ENCODE data around the gene KLK5.
A peak's percentile ranks its signal among the peaks of the same experiment; 100 is the strongest.
"Not testable (repeated sequence)": the region's sequence is repeated elsewhere in the genome, so short reads cannot be mapped to it uniquely, and the experiment has no call there.

The KLK5 gene

DNA sequence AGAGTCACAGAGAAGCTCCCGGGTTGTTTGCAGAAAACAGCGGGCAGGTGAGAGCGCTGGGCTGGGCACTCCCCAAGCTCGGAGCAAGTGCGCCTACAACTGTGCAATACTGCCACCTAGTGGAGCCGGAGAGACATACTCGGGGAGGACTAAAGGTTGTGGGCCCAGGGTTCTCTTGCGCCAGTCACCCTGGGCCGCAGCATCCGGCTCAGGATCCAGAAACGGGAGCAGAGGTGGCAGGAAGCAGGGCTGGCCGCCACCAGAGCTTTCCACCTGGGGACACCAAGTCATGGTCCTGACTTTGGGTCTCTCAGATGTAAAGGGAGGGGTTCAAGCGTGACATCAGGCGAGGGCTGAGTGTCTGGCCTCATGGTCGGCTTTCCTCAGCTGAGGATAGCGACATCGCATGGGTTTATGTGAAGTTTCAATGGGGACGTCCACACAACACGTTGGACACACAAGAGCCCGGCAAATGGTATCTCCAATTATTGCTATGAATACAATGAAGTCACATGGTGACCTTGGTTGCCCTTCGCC, 30.5 kb downstream of the KLK5 start:
- DNase-seq (ENCODE audit: low read depth in 3 of 3) = peak; percentile 68 to 72 (median 70)

DNA sequence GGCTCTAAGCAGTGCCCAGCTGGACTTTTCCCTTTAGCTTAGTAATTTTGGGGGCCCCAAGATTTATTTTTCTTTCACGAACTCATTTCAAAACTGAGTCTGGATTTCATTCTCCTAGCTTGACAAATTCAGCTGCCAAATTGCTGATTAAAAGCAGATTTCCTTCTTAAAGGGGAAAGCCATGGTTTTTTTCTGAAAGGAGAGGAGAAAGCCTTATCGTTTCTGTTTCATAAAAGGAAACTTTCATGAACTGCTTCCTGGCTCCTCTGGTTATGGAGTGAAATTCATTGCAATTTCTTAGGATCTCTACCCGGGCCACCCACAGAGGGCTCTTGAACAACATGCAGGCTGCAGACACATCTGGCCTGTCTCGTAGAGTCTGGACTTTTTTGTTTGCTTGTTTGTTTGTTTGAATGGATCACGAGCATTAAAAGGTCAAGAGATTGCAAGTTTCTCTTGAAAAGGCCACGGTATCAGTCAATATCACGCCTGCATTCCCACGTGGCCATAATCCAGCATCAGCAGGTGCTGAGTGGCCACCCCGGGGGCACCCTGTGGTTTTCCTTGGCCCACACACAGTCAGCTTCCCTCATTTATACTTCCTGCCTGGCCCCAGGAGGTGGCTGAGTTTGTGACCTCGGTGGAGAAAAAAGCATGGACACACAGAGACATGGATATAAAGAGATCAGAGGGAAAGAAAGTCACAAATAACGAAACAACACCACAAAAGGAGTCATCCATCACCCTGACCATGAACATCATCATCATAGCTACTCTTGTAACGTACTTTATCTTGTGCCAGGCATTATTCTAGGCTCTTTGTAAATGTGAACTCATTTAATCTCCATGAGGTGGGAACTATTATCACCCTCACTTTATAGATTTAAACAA, 31.2 kb downstream of the KLK5 start:
- DNase-seq (ENCODE audit: low read depth in 3 of 3) = no peak

DNA sequence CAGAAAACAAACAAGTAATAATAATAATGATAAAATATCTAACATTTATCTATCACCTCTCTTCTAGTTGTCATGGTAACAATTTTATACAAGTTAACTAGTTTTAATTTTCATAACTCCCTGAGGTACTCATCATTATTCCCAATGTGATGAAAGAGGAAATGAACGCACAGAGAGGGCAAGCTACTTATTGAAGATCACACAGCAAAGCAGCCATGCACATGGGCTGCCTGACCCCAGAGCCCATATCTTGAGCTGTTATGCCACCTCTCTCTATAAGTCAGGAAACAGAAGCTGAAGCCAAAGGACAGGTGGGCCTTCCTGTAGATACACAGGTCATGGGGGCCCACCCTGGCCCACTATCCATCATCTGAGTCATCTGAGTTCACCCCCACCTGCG, 36.8 kb downstream of the KLK5 start:
- no peak for DNase-seq (ENCODE audit: low read depth in 3 of 3)

DNA sequence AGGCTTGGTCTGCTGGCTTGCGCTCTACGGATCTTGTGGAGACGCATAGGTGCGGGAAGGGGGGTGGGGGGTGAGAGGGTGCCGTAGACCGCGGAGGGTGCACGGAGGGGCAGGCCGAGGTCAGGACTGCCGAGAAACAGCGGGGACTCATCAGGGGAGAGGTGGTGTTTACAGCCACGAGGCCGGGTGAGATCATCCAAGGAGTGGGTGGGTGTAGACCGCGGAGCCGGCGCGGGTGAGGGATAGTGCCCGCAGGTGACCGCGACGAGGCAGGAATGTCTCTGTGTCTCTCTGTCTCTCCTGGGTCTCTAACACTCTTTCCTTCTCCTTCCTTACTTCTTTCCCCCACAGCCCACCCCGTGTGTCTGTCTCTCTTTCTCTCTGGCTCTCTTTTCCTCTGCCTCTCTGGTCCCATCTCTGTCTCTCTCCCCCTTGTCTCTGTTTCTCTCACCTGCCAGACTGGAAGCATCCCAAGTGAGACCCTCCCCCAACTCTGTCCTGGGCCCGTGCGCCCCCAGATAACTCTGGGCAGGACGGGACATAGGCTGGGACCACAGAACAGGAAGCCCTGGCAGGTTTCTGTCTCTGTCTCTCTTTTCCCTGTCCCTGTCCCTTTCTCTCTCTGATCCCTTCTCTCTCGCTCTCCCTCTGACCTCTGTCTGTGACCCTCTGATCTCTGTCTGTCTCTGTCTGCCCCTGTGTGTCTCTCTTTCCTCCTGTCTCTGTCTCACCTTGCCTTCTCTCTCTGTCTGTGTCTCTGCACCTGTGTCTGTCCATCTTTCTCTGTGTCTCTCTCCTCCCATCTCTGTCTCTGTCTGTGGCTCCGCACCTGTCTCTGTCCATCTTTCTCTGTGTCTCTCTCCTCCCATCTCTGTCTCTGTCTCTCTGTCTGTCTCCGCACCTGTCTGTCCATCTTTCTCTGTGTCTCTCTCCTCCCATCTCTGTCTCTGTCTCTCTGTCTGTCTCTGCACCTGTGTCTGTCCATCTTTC, 39.8 kb downstream of the KLK5 start:
- peak in 1 of 3 experiments; percentile 18 for DNase-seq (ENCODE audit: low read depth in 3 of 3)

DNA sequence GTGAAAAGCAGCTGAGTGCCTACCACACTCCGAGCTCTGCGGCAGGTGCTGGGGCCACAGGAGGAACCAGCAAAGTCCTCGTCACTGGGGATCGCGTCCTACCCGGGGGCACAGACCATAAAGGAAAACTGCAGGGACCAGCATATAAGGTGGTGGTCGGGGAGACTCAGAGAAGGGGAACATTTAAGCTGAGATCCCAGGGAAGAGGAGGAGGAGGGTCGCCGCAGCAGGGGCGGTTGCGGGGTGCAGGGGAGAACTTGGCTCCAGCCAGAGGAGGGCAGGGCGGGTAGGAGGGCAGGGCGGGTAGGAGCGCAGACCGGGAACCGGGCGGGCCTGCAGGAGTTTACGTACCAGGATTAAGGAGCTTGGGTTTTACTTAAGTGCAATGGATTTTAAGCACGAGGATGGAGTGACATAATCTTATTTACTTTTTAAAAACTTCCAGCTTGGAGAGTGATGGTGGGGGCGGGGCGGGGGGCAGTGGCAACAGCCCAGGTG, 40.7 kb downstream of the KLK5 start:
- DNase-seq (ENCODE audit: low read depth in 3 of 3) = no peak

DNA sequence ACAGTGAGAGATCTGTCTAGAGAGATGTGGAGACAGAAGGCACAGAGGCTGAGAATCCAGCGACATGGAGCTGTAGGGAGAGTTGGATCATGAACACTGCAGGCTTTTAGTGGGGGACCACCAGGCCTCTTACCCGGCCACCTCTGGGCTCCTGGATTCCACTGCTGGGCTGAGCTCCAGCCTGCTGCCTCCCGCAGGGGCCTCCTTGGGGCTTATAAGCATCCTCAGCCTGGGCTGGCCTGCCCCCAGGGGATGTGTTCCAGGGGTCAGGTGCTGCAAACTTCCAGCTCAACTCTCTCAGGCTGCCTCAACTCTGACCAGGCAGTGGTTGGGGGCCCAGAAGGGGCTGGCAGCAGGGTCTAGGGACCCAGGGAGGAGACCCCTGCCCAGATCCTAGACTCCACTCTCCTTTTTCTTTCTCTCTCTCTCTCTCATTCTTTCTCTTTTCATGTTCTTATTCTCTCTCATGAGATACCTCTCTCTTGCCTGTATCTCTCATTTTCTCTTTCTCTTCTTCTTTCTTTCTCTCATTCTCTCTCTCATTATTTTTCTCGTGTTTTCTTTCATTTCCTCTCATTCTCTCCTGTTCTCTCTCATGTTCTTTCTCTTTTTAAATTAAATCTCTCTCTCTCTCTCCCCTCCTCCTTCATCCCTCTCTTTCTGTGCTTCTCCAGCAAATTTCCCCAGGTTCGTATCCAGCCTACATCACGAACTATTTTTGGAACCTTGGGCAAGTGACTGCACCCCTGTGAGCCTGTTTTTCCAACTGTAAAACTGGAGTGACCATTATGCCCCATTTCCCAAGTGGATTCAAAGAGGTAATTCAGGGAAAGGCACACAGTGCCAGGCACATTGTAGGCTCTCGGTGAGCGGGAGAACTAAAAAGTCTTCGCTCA, 41.4 kb downstream of the KLK5 start, which contains the start of gene KLK4:
KLK4 (minus strand) TSS at position 190 of the 896 bp plus-strand sequence. CDS start 657 bp downstream, outside the sequence.
- no peak for DNase-seq (ENCODE audit: low read depth in 3 of 3)

DNA sequence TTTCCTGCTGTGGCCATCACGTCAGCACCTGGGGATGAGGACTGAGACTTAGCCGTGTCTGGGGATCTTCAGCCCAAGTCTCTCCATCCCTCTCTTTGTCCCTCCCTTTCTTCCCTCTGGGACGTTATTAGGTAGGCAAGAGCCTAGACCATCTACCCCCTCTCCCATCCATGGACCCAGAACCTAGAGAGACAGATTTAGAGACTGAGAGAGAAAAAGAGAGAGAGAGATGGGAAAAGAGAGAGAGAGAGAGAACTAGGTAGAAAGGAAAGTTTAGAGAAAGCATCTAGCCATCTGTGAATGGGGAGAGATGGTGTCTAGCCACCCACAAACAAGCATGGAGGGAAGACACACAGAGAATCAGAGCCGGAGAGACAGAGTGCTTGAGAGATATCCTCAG, 42.1 kb downstream of the KLK5 start:
- DNase-seq (ENCODE audit: low read depth in 3 of 3) = no peak

DNA sequence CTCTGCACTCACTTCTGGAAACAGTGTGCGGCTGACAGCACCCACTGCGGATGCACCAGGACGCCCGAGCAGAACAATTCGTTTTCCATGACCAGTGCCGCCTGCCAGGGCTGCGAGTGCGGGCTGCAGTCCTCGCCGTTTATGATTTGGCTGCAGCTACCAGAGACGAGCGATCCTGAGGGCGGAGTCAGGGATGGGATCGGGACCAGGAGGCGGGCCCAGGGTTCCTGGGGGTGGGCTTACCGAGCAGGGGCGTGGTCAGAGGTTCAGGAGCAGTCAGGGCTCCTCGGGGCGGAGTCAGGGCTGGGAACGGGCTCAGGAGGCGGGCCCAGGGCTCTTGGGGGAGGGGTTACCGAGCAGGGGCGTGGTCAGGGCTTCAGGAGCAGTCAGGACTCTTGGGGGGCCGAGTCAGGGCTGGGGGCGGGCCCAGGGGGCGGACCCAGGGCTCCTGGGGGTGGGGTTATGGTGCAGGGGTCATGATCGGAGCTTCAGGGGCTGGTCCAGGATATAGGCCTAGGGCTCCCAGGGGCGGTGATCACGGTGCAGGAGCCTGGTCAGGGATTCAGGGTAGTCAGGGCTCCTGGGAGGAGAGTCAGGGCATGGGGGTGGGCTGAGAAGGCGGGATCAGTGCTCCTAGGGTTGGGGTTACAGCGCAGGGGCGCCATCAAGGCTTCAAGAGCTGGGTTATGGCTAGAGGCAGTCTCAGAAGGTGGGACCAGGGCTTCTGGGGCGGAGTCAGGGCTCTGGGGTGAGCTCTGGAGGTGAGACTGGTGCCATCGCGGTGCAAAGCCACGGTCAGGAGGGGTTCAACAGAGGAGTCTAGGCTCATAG, 43.4 kb downstream of the KLK5 start:
- peak in 1 of 3 experiments; percentile 51 for DNase-seq (ENCODE audit: low read depth in 3 of 3)

DNA sequence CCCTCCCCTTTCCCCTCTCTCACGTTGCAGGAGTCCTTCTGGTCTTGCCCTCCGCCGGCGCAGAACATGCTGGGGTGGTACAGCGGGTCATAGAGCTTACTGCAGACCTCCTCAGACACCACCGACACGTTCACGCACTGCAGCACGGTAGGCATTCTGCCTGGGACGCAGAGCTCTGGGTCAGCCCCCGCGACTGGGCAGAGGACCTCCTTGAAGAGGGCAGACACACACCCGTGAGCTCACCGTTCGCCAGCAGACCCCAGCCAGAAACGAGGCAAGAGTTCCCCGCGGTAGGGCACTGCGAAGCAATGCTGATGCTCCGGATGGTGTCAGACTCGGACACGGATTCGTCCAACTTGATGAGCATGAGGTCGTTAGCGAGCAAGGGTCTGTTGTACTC, 44.5 kb downstream of the KLK5 start:
- DNase-seq (ENCODE audit: low read depth in 3 of 3) = no peak

DNA sequence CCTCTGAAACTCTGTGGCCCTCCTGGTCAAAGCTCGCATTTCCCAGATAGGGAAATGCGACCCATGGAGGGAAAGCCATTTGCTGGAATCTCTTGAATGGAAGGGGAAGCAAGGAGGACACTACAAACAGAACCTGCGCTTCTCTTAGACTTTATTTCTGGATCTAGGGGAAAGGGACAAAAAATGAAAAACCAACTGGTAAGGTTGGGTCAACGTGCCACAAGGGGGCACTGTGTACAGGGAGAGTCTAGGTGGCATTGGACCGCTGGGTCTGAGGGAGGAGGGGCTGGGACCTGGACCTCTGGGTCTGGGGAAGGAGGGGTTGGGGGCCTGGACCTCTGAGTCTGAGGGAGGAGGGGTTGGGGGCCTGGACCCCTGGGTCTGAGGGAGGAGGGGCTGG, 46.6 kb downstream of the KLK5 start:
- peak in 1 of 3 experiments; percentile 31 for DNase-seq (ENCODE audit: low read depth in 3 of 3)

DNA sequence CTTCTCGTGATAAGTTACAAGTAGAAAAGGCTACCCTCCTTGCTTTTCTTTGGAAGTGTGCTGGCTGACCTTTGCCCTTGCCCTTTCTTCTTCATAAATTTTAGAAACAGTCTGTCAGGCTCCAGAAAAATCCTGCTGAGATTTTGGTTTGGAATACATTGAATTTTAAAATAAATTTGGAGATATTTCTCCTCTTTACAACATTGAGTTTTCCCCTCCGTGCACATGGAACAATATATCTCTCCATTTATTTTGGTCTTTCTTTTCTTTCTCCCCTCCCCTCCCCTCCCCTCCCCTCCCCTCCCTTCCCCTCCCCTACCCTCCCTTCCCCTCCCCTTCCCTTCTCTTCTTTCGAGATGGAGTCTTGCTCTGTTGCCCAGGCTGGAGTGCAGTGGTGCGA, 50.2 kb downstream of the KLK5 start:
- no peak for DNase-seq (ENCODE audit: low read depth in 3 of 3)

DNA sequence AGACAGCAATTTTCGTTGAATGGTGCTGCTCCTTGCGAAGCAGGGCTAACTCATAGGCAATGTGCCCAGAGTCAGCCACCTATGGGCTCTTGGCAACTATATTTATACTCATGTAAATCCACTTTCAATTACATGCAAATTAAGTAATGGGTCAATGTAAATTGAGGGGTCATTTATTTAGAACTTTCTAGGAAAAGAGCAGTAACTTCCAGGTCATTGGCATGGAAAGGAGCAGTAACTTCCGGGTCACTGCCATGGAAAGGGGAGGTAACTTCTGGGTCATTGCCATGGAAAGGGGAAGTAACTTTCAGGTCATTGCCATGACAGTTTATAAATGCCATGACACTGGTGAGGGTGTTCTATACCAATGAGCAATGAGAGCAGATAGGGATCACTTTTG, 53.3 kb downstream of the KLK5 start:
- DNase-seq (ENCODE audit: low read depth in 3 of 3) = no peak

DNA sequence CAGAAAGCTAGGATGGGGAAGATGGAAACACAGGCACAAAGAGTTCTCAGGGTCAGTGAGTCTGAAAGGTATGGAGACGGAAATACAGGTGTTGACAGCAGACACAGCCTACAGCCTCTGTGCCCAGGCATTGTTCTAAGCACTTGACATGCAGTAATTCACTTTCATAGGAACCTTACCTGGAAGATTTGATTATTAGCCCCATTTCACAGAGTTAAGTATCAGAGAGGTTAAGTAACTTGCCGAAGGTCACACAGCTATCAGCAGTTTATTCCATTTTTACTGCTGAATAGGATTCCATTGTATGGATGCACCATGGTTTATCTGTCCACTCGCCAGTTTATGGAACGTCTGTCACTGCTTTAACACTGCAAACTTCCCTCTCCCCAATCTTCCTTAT, 54.8 kb downstream of the KLK5 start:
- no peak for DNase-seq (ENCODE audit: low read depth in 3 of 3)

DNA sequence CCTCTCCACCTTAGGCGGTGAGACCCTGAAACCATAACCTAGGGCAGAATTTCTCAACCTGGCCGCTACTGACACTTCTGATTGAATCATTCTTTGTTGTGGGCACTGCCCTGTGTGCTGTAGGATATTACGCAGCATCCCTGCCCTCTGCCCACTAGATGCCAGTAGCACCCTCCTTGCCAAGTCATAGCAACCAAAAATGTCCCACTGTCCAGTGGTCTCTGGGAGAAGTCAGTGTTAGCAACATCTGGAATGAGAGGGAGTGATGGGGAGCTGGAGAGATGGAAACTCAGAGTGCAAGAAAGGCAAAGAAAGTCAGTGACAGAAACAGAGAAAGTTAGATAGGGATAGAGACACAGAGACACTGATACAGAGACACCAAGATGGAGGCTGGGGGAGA, 55.2 kb downstream of the KLK5 start:
- no peak for DNase-seq (ENCODE audit: low read depth in 3 of 3)

DNA sequence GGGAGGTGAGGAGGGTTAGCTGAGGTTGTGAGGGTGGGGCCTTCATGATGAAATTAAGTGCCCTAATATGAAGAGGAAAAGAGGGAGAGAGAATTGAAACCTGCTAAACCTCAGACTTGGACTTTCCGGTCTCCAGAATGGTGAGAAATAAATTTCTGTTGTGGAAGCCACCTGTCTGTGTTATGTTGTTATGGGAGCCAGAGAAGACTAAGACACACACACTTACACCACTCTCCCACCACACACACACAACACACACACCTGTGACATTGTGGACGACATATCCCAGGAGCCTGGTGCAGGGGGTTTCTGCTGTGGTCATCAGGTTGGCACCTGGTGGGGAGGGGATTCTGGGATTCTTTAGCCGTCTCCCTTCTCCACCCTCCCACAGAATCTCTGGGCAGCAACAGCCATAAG, 55.6 kb downstream of the KLK5 start:
- DNase-seq (ENCODE audit: low read depth in 3 of 3) = no peak

DNA sequence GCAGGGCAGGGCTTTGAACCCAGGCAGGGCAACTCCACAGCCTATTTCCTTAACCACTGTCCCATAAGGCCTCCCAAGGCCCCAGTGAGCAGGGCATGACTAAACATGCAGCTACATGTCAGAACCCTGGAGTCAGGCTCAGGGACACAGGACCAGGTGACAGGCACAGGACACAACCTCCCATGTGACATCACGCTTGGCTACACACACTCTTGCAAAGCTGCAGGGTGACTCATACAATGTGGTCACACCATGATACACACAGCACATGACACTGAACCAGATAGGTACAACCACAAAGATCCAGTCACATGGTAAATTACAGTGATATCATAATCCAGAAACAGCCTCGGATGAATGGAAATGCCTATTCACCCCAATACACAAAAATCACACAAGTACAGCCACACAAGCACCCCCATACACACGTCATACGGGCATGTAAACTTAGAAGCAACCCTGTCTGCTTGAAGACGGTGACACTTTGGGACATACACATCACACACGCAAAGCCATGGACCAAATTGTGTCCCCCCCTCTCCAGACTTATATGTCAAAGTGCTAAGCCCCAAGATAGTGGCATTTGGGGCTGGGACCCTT, 56.1 kb downstream of the KLK5 start:
- no peak for DNase-seq (ENCODE audit: low read depth in 3 of 3)

DNA sequence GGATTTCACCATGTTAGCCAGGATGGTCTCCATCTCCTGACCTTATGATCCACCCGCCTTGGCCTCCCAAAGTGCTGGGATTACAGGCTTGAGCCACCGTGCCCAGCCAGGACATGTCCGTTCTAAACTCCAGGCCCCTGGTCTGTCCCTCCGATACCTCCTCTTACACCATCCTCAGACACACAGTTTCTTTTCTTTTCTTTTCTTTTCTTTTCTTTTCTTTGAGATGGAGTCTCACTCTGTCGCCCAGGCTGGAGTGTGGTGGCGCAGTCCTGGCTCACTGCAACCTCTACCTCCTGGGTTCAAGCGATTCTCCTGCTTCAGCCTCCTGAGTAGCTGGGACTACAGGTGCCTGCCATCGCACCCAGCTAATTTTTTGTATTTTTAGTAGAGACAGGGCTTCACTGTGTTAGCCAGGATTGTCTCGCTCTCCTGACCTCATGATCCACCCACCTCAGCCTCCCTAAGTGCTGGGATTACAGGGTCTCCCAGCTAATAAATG, 56.7 kb downstream of the KLK5 start:
- not testable (repeated sequence) for DNase-seq (ENCODE audit: low read depth in 3 of 3)

DNA sequence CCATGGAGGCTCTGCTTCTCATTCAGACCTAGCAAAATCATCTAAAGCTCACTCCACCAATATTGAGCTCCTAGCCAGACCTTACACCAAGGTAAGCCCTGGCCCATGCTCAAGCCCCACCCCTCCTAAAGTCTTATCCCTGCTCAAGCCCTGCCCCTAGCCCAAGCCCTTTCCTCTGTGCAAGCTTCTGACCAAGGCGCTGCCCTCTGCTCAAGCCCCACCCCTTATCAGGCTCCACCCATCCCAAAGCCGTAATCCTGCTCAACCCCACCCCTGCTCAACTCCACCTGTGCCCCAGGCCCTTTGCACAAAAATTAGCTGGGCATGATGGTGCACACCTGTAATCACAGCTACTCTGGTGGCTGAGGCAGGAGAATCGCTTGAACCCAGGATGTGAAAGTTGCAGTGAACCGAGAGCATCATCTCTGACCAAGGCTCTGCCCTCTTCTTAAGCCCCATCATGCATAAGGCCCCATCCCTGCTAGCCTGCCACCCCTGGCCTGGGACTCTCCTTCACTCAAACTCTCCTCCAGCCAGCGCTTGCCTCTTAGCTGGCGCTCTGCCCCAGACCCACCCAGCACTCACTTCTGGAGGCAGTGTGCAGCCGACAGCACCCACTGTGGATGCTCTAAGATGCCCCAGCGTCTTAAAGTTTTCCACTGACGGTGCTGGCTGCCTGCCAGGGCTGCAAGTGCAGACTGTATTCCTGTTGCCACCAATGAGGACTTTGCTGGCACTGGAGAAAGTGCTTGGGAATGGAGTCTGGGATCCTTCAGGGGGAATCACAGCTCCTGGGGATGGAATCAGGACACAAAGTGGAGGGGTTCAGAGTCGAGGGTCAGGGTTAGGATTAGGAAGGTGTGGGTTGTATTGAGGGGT, 58.1 kb downstream of the KLK5 start:
- no peak for DNase-seq (ENCODE audit: low read depth in 3 of 3)

Measured in stimulated activated CD4-positive, alpha-beta T cell treated with anti-CD3 and anti-CD28 coated beads, TNF-alpha, amount 100 ng/mL, for 24 hours (primary cell).